ENCODE results near the gene ADAMTS19. TPM values are rescaled to one million over a fixed set of nuclear protein-coding genes. Genes with fewer than 3 reads are reported as not detected.
"Not testable (repeated sequence)": the region's sequence is repeated elsewhere in the genome, so short reads cannot be mapped to it uniquely, and the experiment has no call there.

Gene ADAMTS19
- total and polyA plus RNA-seq, 7 donors: 0.01 to 0.69 (median 0.24) TPM; not detected in 1

DNA sequence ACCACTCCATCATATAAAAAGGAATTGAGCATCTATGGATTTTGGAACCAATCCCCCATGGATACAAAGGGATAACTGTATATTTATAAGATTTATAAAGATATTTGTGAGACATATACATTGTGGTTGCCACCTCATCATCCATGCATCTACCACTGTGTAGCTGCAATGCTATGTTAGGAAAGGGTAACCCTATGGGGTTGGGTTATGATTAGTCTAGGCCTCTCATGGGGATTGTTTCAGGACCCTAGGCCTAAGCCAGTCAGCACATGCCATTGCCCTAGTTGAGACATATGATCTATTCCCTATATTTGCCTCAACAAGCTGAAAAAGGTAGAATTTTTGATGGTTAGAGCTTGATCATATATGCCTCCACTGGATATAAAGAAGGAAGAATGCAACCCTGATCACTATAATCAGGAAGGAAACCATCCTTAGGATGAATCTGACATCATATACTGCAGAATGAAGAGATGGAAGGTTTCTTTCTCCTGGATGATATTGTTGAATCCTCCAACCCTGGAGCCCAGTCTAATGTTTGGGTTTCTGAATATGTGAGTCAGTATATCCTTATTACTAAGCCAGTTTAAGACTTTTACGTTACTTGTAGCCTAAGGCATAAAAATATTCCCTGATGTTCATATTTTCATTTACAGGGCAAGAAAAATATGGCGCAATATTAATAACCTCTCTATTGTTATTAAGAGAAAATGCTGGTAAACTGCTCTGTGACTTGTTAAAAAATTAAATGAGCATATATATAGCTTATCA lies 94.2 kb downstream of the ADAMTS19 start:
- no peaks in the 10 kb centered on the region for H3K27me3 ChIP-seq (ENCODE audit: insufficient read depth in 3 of 3, low read length in 2 of 3)
- intact Hi-C loops (cut with DNase I): no loop called here
- H3K27ac ChIP-seq: no peak overlapping the region
- DNase-seq (no peak), ATAC-seq (no peak)
- TF ChIP-seq, protein P1, sequence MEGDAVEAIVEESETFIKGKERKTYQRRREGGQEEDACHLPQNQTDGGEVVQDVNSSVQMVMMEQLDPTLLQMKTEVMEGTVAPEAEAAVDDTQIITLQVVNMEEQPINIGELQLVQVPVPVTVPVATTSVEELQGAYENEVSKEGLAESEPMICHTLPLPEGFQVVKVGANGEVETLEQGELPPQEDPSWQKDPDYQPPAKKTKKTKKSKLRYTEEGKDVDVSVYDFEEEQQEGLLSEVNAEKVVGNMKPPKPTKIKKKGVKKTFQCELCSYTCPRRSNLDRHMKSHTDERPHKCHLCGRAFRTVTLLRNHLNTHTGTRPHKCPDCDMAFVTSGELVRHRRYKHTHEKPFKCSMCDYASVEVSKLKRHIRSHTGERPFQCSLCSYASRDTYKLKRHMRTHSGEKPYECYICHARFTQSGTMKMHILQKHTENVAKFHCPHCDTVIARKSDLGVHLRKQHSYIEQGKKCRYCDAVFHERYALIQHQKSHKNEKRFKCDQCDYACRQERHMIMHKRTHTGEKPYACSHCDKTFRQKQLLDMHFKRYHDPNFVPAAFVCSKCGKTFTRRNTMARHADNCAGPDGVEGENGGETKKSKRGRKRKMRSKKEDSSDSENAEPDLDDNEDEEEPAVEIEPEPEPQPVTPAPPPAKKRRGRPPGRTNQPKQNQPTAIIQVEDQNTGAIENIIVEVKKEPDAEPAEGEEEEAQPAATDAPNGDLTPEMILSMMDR (IDR thresholded peaks at IDR 0.05): no peak
- no peaks in the 10 kb centered on the region for H3K36me3 ChIP-seq (ENCODE audit: insufficient read depth in 1 of 2, low read depth in 1 of 2)
- no peaks in the 10 kb centered on the region for H3K4me1 ChIP-seq
- H3K9me3 ChIP-seq: no peaks in the 10 kb centered on the region
- 93 to 98% (median 97%) methylated on average over 2 of the region's 2 CpGs for WGBS, 3 donors
- no peak overlapping the region for H3K4me3 ChIP-seq

DNA sequence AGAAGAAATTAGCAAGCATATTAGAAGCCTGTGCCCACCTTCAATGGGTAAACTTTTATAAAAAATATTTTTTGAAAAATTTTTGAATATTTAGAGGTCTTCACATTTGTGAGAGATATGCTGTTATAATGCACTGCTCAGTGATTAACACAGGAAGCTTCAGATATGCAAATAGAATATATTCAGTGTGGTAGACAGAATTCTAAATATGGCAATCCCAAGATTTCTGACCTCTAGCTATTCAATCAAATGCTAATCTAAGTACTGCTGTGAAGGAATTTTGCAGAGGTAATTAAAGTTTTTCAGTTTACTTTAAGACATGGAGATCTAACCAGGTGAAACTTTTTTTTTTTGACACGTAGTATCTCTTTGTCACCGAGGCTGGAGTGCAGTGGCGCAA lies 103.5 kb downstream of the ADAMTS19 start:
- Histone ChIP-seq H3K9me3 (no peaks in the 10 kb centered on the region), H3K27me3 (ENCODE audit: insufficient read depth in 3 of 3, low read length in 2 of 3) (no peaks in the 10 kb centered on the region), H3K27ac (no peak overlapping the region), H3K36me3 (ENCODE audit: insufficient read depth in 1 of 2, low read depth in 1 of 2) (no peaks in the 10 kb centered on the region), H3K4me1 (no peaks in the 10 kb centered on the region), H3K4me3 (no peak overlapping the region)
- intact Hi-C loops (cut with DNase I): no loop called here
- ATAC-seq (no peak), DNase-seq (no peak)
- TF ChIP-seq, protein P1 (IDR thresholded peaks at IDR 0.05): no peak
- 83 to 89% (median 85%) methylated on average over 3 of the region's 3 CpGs for WGBS, 3 donors

DNA sequence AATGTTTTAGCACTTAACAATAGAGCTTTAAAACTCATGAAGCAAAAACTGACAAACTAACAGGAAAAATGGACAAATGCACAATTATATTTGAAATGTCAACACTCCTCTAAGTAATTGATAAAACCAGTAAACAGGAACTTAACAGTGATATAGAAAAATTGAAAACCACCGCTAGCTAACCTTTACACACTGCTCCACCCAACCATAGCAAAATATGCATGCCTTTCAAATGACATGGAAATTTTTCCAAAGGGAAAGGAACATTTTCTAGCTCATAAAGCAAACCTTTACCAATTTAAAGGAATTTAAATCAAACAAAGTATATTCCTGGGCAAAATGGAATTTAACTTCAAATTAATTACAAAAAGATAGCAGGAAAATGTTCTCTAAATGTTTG lies 109.2 kb downstream of the ADAMTS19 start:
- Histone ChIP-seq H3K36me3 (ENCODE audit: insufficient read depth in 1 of 2, low read depth in 1 of 2) (no peaks in the 10 kb centered on the region), H3K9me3 (no peaks in the 10 kb centered on the region), H3K4me1 (no peaks in the 10 kb centered on the region), H3K4me3 (no peak overlapping the region), H3K27ac (no peak overlapping the region), H3K27me3 (ENCODE audit: insufficient read depth in 3 of 3, low read length in 2 of 3) (no peaks in the 10 kb centered on the region)
- DNase-seq: no peak
- 89 to 100% (median 94%) methylated on average over 1 of the region's 1 CpG for WGBS, 3 donors
- TF ChIP-seq, protein P1 (IDR thresholded peaks at IDR 0.05): no peak
- ATAC-seq: no peak
- intact Hi-C loops (cut with DNase I): no loop called here

DNA sequence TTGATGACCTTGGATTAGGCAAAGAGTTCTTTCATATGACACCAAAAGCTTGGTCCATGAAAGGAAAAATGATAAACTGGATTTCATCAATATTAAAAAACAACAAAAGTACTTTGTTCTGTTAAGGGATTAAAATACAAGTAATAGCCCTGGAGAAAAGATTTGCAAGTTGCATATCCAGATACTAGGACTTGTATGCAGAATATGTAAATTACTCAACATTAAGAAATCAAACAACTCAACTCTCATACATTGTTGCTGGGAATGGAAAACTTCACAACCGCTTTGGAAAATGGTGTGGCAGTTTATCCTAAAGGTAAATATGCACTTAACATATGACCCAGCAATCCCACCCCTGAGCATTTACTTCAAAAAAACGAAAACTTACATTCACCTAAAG lies 112.0 kb downstream of the ADAMTS19 start:
- H3K27me3 ChIP-seq (ENCODE audit: insufficient read depth in 3 of 3, low read length in 2 of 3): no peaks in the 10 kb centered on the region
- no peaks in the 10 kb centered on the region for H3K9me3 ChIP-seq
- 89 to 95% (median 89%) methylated on average over 2 of the region's 2 CpGs for WGBS, 3 donors
- no peak overlapping the region for H3K27ac ChIP-seq
- TF ChIP-seq, protein P1 (IDR thresholded peaks at IDR 0.05): no peak
- H3K4me3 ChIP-seq: no peak overlapping the region
- no peaks in the 10 kb centered on the region for H3K36me3 ChIP-seq (ENCODE audit: insufficient read depth in 1 of 2, low read depth in 1 of 2)
- no peak for DNase-seq
- H3K4me1 ChIP-seq: no peaks in the 10 kb centered on the region
- intact Hi-C loops (cut with DNase I): no loop called here
- no peak for ATAC-seq

DNA sequence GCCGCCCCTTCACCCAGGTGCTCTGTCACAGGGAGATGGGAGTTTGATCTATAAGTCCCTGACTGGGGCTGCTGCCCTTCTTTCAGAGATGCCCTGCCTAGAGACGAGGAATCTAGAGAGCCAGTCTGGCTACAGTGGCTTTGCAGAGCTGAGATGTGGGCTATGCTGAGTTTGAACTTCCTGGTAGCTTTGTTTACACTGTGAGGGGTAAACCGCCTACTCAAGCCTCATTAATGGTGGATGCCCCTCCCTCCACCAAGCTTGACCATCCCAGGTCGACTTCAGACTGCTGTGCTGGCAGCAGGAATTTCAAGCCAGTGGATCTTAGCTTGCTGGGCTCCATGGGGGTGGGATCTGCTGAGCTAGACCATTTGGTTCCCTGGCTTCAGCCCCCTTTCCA lies 124.4 kb downstream of the ADAMTS19 start:
- H3K27ac ChIP-seq; ATAC-seq; H3K9me3 ChIP-seq; H3K27me3 ChIP-seq (ENCODE audit: insufficient read depth in 3 of 3, low read length in 2 of 3); H3K4me3 ChIP-seq; H3K4me1 ChIP-seq; H3K36me3 ChIP-seq (ENCODE audit: insufficient read depth in 1 of 2, low read depth in 1 of 2); DNase-seq; intact Hi-C loops (cut with DNase I): not testable (repeated sequence)
- WGBS, 3 donors: 46 to 48% (median 46%) methylated on average over 4 of the region's 4 CpGs

Data from psoas muscle (tissue), 8 donors.